Epithelial cell of proximal tubule (primary cell): ENCODE measurements around the gene RASGRP4. TPM values are rescaled to one million over a fixed set of nuclear protein-coding genes. Genes with fewer than 3 reads are reported as not detected.
"Not testable (repeated sequence)": the region's sequence is repeated elsewhere in the genome, so short reads cannot be mapped to it uniquely, and the experiment has no call there.

Experiments used
- DNase-seq: peaks from one replicate; pipeline ENCODE4 v3.0.0-alpha.2; 2011; ENCODE audit warnings: low read depth
- H3K4me3 ChIP-seq: 2 replicates; pipeline ENCODE4 v1.5.1; 2011; ENCODE audit warnings: low read depth, mild to moderate bottlenecking, low read length
- total RNA-seq: library from RNA; depleted of rRNA; stranded (reverse); fragments of >200 nt; gene quantifications from 2 replicates; pipeline ENCODE4 v1.2.3, GENCODE V29; 2015
- TF ChIP-seq, protein P1 (sequence below): conservative IDR thresholded peaks from 2 replicates; pipeline ENCODE4 v1.5.1; 2012; ENCODE audit warnings: low read depth, mild to moderate bottlenecking, low read length

Gene RASGRP4
- total RNA-seq, 1 donor from 2014 or later = not detected

DNA sequence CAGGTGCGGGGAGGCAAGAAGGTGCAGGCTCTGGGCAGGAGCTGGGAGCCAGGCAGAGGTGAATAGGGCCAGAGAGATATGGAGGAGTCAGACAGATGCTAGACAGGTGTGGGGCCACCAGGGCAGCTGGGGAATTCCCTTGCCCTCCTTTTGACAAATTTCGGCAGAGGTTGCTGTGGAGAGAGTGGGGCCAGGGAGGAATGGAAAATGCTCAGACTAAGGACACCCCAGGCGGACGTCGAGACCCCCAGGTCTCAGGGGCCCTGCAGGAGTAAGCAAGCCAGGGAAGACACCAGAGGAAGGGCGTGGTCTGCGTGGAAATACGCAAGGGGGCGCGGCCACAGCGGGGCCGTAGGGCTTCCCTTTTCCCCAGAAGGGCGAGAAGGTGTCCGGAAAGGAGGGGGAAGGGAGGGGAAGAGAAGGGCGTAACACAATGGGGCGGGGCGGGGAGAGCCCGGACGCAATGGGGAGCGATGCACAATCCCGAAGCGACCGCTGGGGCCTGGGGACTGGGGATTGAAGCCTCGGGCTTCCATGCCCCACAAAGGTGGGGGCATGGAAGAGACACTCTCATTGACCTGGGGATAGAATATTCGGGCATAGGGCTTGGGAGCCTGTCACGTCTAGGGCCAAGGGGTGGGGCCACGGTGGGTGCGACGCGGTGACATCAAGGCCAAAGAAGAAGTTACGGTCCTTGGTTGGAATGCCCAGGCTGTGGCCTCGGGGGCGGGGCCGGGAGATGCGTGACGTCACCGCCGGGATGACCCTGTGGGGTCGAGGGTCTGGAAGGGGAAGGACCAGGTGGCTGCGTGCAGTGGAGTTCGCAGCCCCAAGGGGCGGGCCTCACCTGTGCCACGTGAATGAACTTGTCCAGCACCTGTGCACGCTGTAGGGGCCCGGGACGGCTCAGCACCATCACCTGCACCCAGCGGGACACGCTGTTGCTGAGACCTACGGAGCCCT lies 8.2 kb downstream of the RASGRP4 start:
- peak overlapping the region; percentile 19 for H3K4me3 ChIP-seq
- TF ChIP-seq, protein P1, sequence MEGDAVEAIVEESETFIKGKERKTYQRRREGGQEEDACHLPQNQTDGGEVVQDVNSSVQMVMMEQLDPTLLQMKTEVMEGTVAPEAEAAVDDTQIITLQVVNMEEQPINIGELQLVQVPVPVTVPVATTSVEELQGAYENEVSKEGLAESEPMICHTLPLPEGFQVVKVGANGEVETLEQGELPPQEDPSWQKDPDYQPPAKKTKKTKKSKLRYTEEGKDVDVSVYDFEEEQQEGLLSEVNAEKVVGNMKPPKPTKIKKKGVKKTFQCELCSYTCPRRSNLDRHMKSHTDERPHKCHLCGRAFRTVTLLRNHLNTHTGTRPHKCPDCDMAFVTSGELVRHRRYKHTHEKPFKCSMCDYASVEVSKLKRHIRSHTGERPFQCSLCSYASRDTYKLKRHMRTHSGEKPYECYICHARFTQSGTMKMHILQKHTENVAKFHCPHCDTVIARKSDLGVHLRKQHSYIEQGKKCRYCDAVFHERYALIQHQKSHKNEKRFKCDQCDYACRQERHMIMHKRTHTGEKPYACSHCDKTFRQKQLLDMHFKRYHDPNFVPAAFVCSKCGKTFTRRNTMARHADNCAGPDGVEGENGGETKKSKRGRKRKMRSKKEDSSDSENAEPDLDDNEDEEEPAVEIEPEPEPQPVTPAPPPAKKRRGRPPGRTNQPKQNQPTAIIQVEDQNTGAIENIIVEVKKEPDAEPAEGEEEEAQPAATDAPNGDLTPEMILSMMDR = no peak
- no peak for DNase-seq

DNA sequence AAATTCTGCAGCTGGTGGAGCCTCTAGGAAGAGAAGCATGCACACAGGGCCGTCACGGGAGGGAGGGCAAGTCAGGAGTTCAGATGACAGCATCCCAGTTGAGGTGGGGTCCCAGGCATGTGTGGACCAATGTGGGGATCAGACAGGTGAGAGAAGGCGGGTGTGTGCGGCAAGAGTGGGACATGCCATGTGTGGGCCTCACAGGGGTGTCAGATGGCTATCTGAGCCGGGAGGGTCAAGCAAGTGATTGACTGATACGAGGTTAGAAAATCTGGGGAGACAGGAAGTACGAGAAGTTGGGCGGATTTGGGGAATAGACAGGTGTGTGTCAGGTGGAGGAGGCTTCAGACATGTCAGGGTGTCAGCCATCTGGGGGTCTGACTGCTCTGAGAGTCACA lies 8.9 kb downstream of the RASGRP4 start:
- TF ChIP-seq, protein P1 = no peak
- no peak for DNase-seq
- H3K4me3 ChIP-seq = no peak overlapping the region

DNA sequence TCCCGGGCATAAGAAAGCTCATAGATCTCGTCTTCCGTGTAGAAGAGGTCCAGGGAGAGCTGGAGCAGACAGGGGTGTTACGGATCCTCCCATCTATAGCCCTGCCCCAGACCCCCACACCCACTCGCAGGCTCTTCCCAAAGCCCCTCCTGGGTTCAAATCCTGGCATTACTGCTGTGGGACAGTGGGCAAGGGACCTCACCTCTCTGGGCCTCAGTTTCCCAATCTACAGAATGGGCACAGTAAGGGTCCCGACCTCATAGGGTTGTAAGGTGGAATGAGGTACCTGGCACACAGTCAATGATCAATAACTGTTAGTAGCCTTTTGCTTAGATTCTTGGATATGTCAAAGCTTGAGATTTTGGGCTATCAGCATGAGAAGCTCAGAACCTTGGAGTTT lies 12.6 kb downstream of the RASGRP4 start:
- H3K4me3 ChIP-seq = no peak overlapping the region
- TF ChIP-seq, protein P1 = no peak
- no peak for DNase-seq

DNA sequence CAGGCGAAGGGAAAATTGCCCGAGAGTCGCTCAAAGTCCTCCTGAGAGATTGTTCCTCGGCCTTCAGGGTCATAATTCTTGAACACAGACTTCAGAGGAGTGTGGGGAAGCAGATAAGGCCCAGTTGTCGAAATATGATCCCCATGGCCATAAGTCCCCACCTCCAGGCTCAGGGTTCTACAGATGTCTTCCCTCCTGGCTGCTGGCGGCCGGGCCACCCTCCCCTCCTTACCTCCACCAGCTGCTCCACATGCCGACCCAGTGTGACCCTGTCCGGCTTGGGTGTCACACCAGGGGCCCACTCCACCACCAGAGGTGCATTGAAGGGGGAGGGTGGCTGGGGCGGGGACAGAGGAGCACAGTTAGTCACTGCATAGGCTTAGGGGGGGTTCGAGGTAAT lies 13.1 kb downstream of the RASGRP4 start:
- TF ChIP-seq, protein P1 = no peak
- H3K4me3 ChIP-seq = no peak overlapping the region

DNA sequence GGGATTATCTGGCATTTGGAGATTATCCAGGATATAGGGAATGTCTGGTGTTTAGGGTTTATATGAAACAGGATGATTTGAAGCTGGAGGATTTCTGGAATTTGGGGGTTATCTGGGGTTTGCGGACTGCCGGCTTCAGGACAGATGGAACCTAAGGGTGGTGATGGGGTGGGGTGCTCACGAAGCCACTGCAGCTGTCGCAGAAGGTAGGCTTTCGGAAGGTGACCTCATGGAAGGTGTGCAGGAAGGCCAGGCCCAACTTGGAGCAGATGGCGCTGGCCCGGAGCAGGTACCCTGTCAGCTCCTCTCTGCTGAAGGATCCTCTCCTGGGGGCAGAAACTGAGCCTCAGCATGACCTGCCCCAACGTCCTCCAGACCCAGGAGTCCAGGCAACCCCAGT lies 13.5 kb downstream of the RASGRP4 start:
- TF ChIP-seq, protein P1 = no peak
- DNase-seq = no peak
- H3K4me3 ChIP-seq = no peak overlapping the region

More for the DNA sequence above, 13.1 kb downstream of the RASGRP4 start:
- DNase-seq = no peak

DNA sequence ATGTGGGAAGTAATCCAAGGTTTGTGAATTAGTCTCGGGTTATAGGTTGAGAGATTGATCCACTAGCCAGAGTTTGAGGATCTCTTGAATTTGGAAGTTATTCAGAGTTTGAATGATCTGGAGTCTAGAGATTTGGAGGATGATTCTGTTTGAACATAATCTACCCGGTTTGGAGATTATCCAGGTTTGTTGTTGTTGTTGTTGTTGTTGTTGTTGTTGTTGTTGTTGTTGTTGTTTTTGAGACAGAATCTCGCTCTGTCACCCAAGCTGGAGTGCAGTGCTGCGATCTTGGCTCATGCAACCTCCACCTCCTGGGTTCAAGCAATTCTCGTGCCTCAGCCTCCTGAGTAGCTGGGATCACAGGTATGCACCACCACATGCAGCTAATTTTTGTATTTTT lies 14.1 kb downstream of the RASGRP4 start:
- not testable (repeated sequence) for DNase-seq, H3K4me3 ChIP-seq

DNA sequence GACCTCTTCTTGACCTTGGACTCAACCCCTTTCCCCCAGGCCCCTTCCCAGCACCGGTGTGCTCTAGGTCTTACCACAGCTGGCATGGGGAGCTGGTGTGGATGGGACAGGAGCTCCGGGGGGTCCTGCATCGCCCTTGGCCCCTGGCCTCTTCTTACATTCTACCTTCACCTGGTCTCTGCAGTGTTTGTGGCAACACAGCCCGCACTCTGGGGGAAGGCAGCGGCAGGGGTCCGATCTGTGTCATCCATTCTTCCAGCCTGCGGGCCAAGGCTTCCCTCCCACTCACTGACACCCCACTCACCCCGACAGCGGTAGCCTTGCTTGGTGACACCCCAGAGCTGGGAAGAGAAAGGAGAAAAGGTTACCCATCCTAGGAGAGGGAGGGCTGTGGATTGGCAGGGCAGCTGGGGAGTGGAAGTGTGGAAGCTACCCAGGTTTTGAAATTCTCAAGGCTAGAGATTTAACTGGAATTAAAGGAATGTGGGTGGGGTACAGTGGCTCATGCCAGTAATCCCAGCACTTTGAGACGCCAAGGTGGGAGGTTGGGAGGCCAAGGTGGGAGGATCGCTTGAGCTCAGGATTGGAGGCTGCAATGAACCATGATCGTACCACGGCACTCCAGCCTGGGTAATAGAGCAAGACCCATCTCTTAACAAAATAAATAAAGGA lies 14.8 kb downstream of the RASGRP4 start:
- TF ChIP-seq, protein P1 = no peak
- H3K4me3 ChIP-seq = no peak overlapping the region
- DNase-seq = no peak

DNA sequence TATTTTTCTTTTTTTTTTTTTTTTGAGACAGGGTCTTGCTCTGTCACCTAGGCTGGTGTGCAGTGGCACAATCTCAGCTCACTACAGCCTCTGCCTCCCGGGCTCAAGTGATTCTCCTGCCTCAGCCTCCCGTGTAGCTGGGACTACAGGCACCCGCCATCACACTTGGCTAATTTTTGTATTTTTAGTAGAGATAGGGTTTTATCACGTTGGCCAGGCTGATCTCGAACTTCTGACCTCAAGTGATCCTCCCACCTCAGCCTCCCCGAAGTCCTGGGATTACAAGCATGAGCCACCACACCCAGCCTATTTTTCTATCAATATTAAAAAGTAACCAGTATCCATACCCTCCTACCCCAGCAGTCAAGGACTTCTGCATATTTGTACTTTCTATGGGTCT lies 15.6 kb downstream of the RASGRP4 start:
- H3K4me3 ChIP-seq, DNase-seq: not testable (repeated sequence)
